Fibroblast of skin of abdomen (primary cell): Measurements from ENCODE around the gene PRSS1.
"Not testable (repeated sequence)": the region's sequence is repeated elsewhere in the genome, so short reads cannot be mapped to it uniquely, and the experiment has no call there.

ENCODE experiments used
- DNase-seq: peaks from one replicate; pipeline ENCODE4 v3.0.0-alpha.2; 2013

PRSS1 gene

GRCh38 chr7:142773937-142774744, 24.9 kb downstream of the PRSS1 start:
- no peak for DNase-seq

- peak; percentile 47 for DNase-seq
These were observed 25.6 kb downstream of the PRSS1 start for GRCh38 chr7:142774826-142775225.

- DNase-seq, result not testable (repeated sequence)
These were observed 26.3 kb downstream of the PRSS1 start for GRCh38 chr7:142775351-142776115.

GRCh38 chr7:142776206-142776844, 27.1 kb downstream of the PRSS1 start:
- peak; percentile 10 for DNase-seq

GRCh38 chr7:142776845-142777225, 27.6 kb downstream of the PRSS1 start:
- not testable (repeated sequence) for DNase-seq

- DNase-seq, result no peak
These were observed 28.0 kb downstream of the PRSS1 start for GRCh38 chr7:142777318-142777717.

GRCh38 chr7:142782922-142783900, 33.9 kb downstream of the PRSS1 start:
- DNase-seq, result peak; percentile 88

GRCh38 chr7:142784096-142784495, 34.8 kb downstream of the PRSS1 start:
- DNase-seq, result no peak

- no peak for DNase-seq
These were observed 35.4 kb downstream of the PRSS1 start for GRCh38 chr7:142784716-142785115.

GRCh38 chr7:142785841-142786250, 36.6 kb downstream of the PRSS1 start:
- DNase-seq, result no peak

GRCh38 chr7:142787034-142787768, 37.9 kb downstream of the PRSS1 start:
- DNase-seq, result no peak

GRCh38 chr7:142787783-142788182, 38.5 kb downstream of the PRSS1 start:
- no peak for DNase-seq

- no peak for DNase-seq
These were observed 39.3 kb downstream of the PRSS1 start for GRCh38 chr7:142788303-142789289.

GRCh38 chr7:142789441-142789840, 40.2 kb downstream of the PRSS1 start:
- DNase-seq, result no peak

- no peak for DNase-seq
These were observed 40.8 kb downstream of the PRSS1 start for GRCh38 chr7:142790056-142790455.

GRCh38 chr7:142790555-142790954, 41.3 kb downstream of the PRSS1 start:
- no peak for DNase-seq

GRCh38 chr7:142791502-142791901, 42.2 kb downstream of the PRSS1 start:
- DNase-seq, result no peak

- DNase-seq, result no peak
These were observed 42.9 kb downstream of the PRSS1 start for GRCh38 chr7:142792129-142792528.

- no peak for DNase-seq
These were observed 43.3 kb downstream of the PRSS1 start for GRCh38 chr7:142792593-142792992.

GRCh38 chr7:142793156-142793555, 43.9 kb downstream of the PRSS1 start:
- no peak for DNase-seq
